ENCODE measurements around the gene EXOC2.

Gene EXOC2

DNA sequence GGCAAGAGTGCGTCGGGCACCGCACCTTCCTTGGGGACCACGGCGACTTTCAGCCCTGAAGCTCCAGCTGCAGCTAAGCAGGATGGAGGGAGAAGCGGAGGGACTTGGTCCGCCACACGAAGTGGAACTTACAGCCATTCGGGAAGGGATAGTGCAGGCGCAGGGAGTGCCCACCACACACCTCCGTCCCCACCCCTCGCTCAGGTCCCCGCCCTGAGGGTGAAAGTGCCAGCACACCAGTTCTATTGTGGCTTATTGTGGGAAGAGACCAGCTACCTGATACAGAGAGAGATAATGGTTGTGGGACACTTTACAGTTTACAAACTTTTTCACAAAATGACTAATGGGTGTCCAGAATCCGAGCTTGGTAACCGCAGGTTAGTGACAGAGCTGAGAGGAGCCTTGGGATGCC is 225.3 kb downstream of the EXOC2 start:
- H3K9me3 ChIP-seq (ENCODE audit: control insufficient read depth in 2 of 2, low read length in 2 of 2) = no peaks in the 10 kb centered on the region
- H3K27me3 ChIP-seq (ENCODE audit: control insufficient read depth in 2 of 2, insufficient read depth in 2 of 2, low read length in 2 of 2) = peaks cover 0 to 5% of the 10 kb centered on the region in 2 donors
- H3K27ac ChIP-seq (ENCODE audit: low read depth in 2 of 2, low read length in 2 of 2) = no peak overlapping the region
- no peak overlapping the region for H3K9ac ChIP-seq (ENCODE audit: low read depth in 1 of 2, low read length in 2 of 2)
- no peak overlapping the region for H3K4me3 ChIP-seq (ENCODE audit: low read length in 2 of 2)
- no peaks in the 10 kb centered on the region for H3K36me3 ChIP-seq (ENCODE audit: control insufficient read depth in 2 of 2, insufficient read depth in 2 of 2, low read length in 2 of 2)
- H3K4me1 ChIP-seq (ENCODE audit: control insufficient read depth in 2 of 2, insufficient read depth in 2 of 2, low read length in 2 of 2) = no peaks in the 10 kb centered on the region

GRCh38 chr6:467111-467510 is 225.8 kb downstream of the EXOC2 start:
- Histone ChIP-seq H3K27ac (ENCODE audit: low read depth in 2 of 2, low read length in 2 of 2) (no peak overlapping the region), H3K9ac (ENCODE audit: low read depth in 1 of 2, low read length in 2 of 2) (no peak overlapping the region), H3K4me1 (ENCODE audit: control insufficient read depth in 2 of 2, insufficient read depth in 2 of 2, low read length in 2 of 2) (no peaks in the 10 kb centered on the region), H3K9me3 (ENCODE audit: control insufficient read depth in 2 of 2, low read length in 2 of 2) (no peaks in the 10 kb centered on the region), H3K36me3 (ENCODE audit: control insufficient read depth in 2 of 2, insufficient read depth in 2 of 2, low read length in 2 of 2) (no peaks in the 10 kb centered on the region), H3K27me3 (ENCODE audit: control insufficient read depth in 2 of 2, insufficient read depth in 2 of 2, low read length in 2 of 2) (peaks cover 0 to 5% of the 10 kb centered on the region in 2 donors), H3K4me3 (ENCODE audit: low read length in 2 of 2) (no peak overlapping the region)

GRCh38 chr6:466564-466963 is 226.4 kb downstream of the EXOC2 start:
- no peaks in the 10 kb centered on the region for H3K36me3 ChIP-seq (ENCODE audit: control insufficient read depth in 2 of 2, insufficient read depth in 2 of 2, low read length in 2 of 2)
- H3K9ac ChIP-seq (ENCODE audit: low read depth in 1 of 2, low read length in 2 of 2) = no peak overlapping the region
- H3K27ac ChIP-seq (ENCODE audit: low read depth in 2 of 2, low read length in 2 of 2) = no peak overlapping the region
- H3K4me3 ChIP-seq (ENCODE audit: low read length in 2 of 2) = no peak overlapping the region
- H3K27me3 ChIP-seq (ENCODE audit: control insufficient read depth in 2 of 2, insufficient read depth in 2 of 2, low read length in 2 of 2) = peaks cover 0 to 5% of the 10 kb centered on the region in 2 donors
- no peaks in the 10 kb centered on the region for H3K4me1 ChIP-seq (ENCODE audit: control insufficient read depth in 2 of 2, insufficient read depth in 2 of 2, low read length in 2 of 2)
- no peaks in the 10 kb centered on the region for H3K9me3 ChIP-seq (ENCODE audit: control insufficient read depth in 2 of 2, low read length in 2 of 2)

GRCh38 chr6:465531-466348 is 227.2 kb downstream of the EXOC2 start:
- no peaks in the 10 kb centered on the region for H3K9me3 ChIP-seq (ENCODE audit: control insufficient read depth in 2 of 2, low read length in 2 of 2)
- H3K4me3 ChIP-seq (ENCODE audit: low read length in 2 of 2) = no peak overlapping the region
- H3K36me3 ChIP-seq (ENCODE audit: control insufficient read depth in 2 of 2, insufficient read depth in 2 of 2, low read length in 2 of 2) = no peaks in the 10 kb centered on the region
- peaks cover 0 to 5% of the 10 kb centered on the region in 2 donors for H3K27me3 ChIP-seq (ENCODE audit: control insufficient read depth in 2 of 2, insufficient read depth in 2 of 2, low read length in 2 of 2)
- H3K27ac ChIP-seq (ENCODE audit: low read depth in 2 of 2, low read length in 2 of 2) = no peak overlapping the region
- H3K9ac ChIP-seq (ENCODE audit: low read depth in 1 of 2, low read length in 2 of 2) = no peak overlapping the region
- no peaks in the 10 kb centered on the region for H3K4me1 ChIP-seq (ENCODE audit: control insufficient read depth in 2 of 2, insufficient read depth in 2 of 2, low read length in 2 of 2)

- no peaks in the 10 kb centered on the region for H3K9me3 ChIP-seq (ENCODE audit: control insufficient read depth in 2 of 2, low read length in 2 of 2)
- H3K9ac ChIP-seq (ENCODE audit: low read depth in 1 of 2, low read length in 2 of 2) = no peak overlapping the region
These were observed 236.1 kb downstream of the EXOC2 start for GRCh38 chr6:456887-457286.

DNA sequence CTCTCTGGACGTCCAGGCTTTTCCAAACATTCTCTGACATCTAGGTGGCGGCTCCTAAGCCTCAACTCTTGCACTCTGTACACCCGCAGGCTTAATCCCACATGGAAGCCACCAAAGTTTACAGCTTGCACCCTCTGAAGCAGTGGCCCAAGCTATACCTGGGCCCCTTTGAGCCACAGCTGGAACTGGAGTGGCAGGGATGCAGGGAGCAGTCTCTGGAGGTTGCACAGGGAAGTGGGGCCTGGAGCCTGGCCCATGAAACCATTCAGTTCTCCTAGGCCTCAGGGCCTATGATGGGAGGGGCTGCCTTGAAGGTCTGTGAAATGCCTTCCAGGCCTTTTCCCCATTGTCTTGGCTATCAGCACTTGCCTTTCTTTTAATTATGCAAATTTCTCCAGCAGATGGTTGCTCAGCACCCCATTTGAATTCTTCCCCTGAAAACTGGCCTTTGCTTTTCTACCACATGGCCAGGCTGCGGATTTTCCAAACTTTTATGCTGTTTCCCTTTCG is 236.5 kb downstream of the EXOC2 start:
- Histone ChIP-seq H3K27ac (ENCODE audit: low read depth in 2 of 2, low read length in 2 of 2) (no peak overlapping the region), H3K36me3 (ENCODE audit: control insufficient read depth in 2 of 2, insufficient read depth in 2 of 2, low read length in 2 of 2) (no peaks in the 10 kb centered on the region), H3K4me1 (ENCODE audit: control insufficient read depth in 2 of 2, insufficient read depth in 2 of 2, low read length in 2 of 2) (peaks cover 0 to 2% of the 10 kb centered on the region in 2 donors), H3K27me3 (ENCODE audit: control insufficient read depth in 2 of 2, insufficient read depth in 2 of 2, low read length in 2 of 2) (no peaks in the 10 kb centered on the region), H3K9ac (ENCODE audit: low read depth in 1 of 2, low read length in 2 of 2) (no peak overlapping the region), H3K9me3 (ENCODE audit: control insufficient read depth in 2 of 2, low read length in 2 of 2) (no peaks in the 10 kb centered on the region), H3K4me3 (ENCODE audit: low read length in 2 of 2) (no peak overlapping the region)

More at GRCh38 chr6:456887-457286, 236.1 kb downstream of the EXOC2 start:
- Histone ChIP-seq H3K27ac (ENCODE audit: low read depth in 2 of 2, low read length in 2 of 2) (no peak overlapping the region), H3K27me3 (ENCODE audit: control insufficient read depth in 2 of 2, insufficient read depth in 2 of 2, low read length in 2 of 2) (no peaks in the 10 kb centered on the region), H3K4me3 (ENCODE audit: low read length in 2 of 2) (no peak overlapping the region), H3K36me3 (ENCODE audit: control insufficient read depth in 2 of 2, insufficient read depth in 2 of 2, low read length in 2 of 2) (no peaks in the 10 kb centered on the region), H3K4me1 (ENCODE audit: control insufficient read depth in 2 of 2, insufficient read depth in 2 of 2, low read length in 2 of 2) (peaks cover 0 to 2% of the 10 kb centered on the region in 2 donors)

DNA sequence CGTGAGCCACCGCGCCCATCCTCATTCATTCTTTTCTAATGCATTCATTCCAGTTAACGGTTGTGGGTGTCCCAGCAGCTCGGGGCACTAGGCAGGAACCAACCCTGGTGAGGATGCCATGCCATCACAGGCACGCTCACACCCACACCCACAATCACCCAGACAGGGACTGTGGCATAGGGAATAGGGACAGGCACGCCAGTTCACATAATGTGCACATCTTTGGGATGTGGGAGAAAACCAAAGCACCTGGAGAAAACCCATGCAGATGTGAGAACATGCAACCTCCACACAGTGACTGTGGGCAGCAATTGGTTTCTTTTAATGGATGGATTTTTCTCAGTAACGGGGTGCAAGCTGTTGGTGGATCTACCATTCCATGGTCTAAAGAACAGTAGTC is 237.1 kb downstream of the EXOC2 start:
- no peaks in the 10 kb centered on the region for H3K27me3 ChIP-seq (ENCODE audit: control insufficient read depth in 2 of 2, insufficient read depth in 2 of 2, low read length in 2 of 2)
- peaks cover 0 to 2% of the 10 kb centered on the region in 2 donors for H3K4me1 ChIP-seq (ENCODE audit: control insufficient read depth in 2 of 2, insufficient read depth in 2 of 2, low read length in 2 of 2)
- no peak overlapping the region for H3K4me3 ChIP-seq (ENCODE audit: low read length in 2 of 2)
- H3K36me3 ChIP-seq (ENCODE audit: control insufficient read depth in 2 of 2, insufficient read depth in 2 of 2, low read length in 2 of 2) = no peaks in the 10 kb centered on the region
- no peak overlapping the region for H3K27ac ChIP-seq (ENCODE audit: low read depth in 2 of 2, low read length in 2 of 2)
- H3K9me3 ChIP-seq (ENCODE audit: control insufficient read depth in 2 of 2, low read length in 2 of 2) = no peaks in the 10 kb centered on the region
- H3K9ac ChIP-seq (ENCODE audit: low read depth in 1 of 2, low read length in 2 of 2) = no peak overlapping the region

DNA sequence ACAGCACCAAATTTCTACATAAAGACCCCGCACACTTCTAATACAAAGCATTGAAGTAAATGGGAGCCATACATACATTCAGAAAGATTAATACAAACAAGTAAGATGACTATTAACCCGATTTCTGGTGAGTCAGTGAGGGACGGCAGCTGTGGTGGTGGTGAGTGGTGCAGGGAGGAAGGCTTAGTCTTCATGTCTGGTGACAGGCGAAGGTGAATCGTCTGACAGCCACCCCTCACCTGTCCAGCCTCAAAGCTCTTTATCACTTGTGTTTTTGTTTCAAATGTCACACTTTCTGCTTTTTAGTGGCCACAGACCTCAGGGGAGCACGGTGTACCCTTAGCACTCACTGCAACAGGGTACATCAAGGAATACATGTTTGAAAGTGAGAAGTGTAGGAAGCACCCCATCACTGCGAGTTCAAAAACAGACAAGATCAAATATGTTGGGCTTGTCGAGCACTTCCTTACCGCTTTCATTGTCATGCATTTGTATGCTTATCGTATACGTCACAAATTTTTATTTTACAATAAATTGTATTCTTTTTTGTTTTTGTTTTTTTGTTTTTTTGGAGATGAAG is 237.8 kb downstream of the EXOC2 start:
- Histone ChIP-seq H3K27me3 (ENCODE audit: control insufficient read depth in 2 of 2, insufficient read depth in 2 of 2, low read length in 2 of 2) (no peaks in the 10 kb centered on the region), H3K9ac (ENCODE audit: low read depth in 1 of 2, low read length in 2 of 2) (no peak overlapping the region), H3K9me3 (ENCODE audit: control insufficient read depth in 2 of 2, low read length in 2 of 2) (no peaks in the 10 kb centered on the region), H3K27ac (ENCODE audit: low read depth in 2 of 2, low read length in 2 of 2) (no peak overlapping the region), H3K4me3 (ENCODE audit: low read length in 2 of 2) (no peak overlapping the region), H3K4me1 (ENCODE audit: control insufficient read depth in 2 of 2, insufficient read depth in 2 of 2, low read length in 2 of 2) (peaks cover 0 to 2% of the 10 kb centered on the region in 2 donors), H3K36me3 (ENCODE audit: control insufficient read depth in 2 of 2, insufficient read depth in 2 of 2, low read length in 2 of 2) (no peaks in the 10 kb centered on the region)

DNA sequence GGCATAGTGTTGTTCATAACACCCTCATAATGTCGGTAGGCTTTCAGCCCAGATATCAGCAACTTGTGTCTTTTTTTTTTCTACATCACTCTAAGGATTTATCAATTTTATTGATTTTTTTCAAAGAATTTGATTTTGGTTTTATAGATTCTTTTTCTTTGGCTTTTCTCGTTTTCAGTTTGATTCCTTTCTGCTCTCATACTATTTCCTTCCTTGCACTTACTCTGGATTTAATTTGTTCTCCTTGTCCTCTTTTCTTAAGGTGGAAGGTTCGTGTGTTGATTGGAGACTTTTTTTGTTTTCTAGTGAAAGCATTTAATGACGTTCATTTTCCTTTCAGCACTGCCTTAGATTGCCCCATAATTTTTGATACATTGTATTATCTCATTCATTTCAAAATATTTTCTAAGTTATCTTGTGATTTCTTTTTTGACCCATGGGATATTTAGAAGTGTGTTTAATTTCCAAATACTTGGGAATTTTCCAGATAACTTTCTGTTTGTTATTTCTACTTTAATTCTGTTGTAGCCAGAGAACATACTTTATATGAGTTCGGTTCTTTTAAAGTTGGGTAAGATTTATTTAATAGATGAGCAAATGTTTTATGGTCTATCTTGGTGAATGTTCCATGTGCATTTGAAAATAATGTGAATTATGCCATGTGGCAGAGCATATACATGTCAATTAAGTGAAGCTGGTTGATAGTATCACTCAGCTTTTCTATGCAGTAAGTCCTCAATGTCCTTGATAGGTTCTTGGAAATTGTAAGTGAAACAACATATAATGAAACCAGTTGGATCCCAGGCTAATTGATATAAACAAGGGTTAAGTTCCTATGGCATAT is 238.6 kb downstream of the EXOC2 start:
- Histone ChIP-seq H3K4me1 (ENCODE audit: control insufficient read depth in 2 of 2, insufficient read depth in 2 of 2, low read length in 2 of 2) (peaks cover 0 to 2% of the 10 kb centered on the region in 2 donors), H3K4me3 (ENCODE audit: low read length in 2 of 2) (no peak overlapping the region), H3K27me3 (ENCODE audit: control insufficient read depth in 2 of 2, insufficient read depth in 2 of 2, low read length in 2 of 2) (no peaks in the 10 kb centered on the region), H3K9me3 (ENCODE audit: control insufficient read depth in 2 of 2, low read length in 2 of 2) (no peaks in the 10 kb centered on the region), H3K27ac (ENCODE audit: low read depth in 2 of 2, low read length in 2 of 2) (no peak overlapping the region), H3K36me3 (ENCODE audit: control insufficient read depth in 2 of 2, insufficient read depth in 2 of 2, low read length in 2 of 2) (no peaks in the 10 kb centered on the region), H3K9ac (ENCODE audit: low read depth in 1 of 2, low read length in 2 of 2) (no peak overlapping the region)

DNA sequence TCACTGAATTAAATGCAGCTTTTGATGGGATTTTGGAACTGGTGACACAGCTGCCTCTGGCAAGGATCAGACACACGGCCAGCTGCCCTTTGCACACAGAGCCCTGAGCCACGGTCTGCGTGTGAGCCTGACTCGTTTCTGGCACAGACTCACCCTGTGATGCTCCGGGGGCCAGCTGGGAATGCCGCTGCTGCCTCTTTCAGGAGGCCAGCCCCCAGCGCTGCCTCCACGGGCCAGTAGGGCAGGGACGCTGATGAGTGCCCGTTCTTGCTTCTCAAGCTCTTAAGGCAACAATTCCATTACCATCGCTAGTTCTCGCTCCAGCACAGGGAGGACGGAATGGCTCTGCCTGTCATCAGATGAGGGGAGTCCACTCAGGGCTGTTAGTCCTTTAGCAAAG is 239.8 kb downstream of the EXOC2 start:
- Histone ChIP-seq H3K27me3 (ENCODE audit: control insufficient read depth in 2 of 2, insufficient read depth in 2 of 2, low read length in 2 of 2) (no peaks in the 10 kb centered on the region), H3K4me3 (ENCODE audit: low read length in 2 of 2) (no peak overlapping the region), H3K27ac (ENCODE audit: low read depth in 2 of 2, low read length in 2 of 2) (no peak overlapping the region)

More for the DNA sequence above, 239.8 kb downstream of the EXOC2 start:
- Histone ChIP-seq H3K4me1 (ENCODE audit: control insufficient read depth in 2 of 2, insufficient read depth in 2 of 2, low read length in 2 of 2) (peaks cover 0 to 2% of the 10 kb centered on the region in 2 donors), H3K9ac (ENCODE audit: low read depth in 1 of 2, low read length in 2 of 2) (no peak overlapping the region), H3K9me3 (ENCODE audit: control insufficient read depth in 2 of 2, low read length in 2 of 2) (no peaks in the 10 kb centered on the region), H3K36me3 (ENCODE audit: control insufficient read depth in 2 of 2, insufficient read depth in 2 of 2, low read length in 2 of 2) (no peaks in the 10 kb centered on the region)
